ENCODE data around the gene ASAP2. TPM values are rescaled to one million over a fixed set of nuclear protein-coding genes. Genes with fewer than 3 reads are reported as not detected.

Gene ASAP2
- polyA plus RNA-seq, 4 donors = 10.8 to 21.9 (median 13.8) TPM

- no peak for DNase-seq
- Histone ChIP-seq H3K9me3 (ENCODE audit: control insufficient read depth in 2 of 2, insufficient read depth in 1 of 2, low read depth in 1 of 2, low read length in 1 of 2) (no peaks in the 10 kb centered on the region), H3K4me1 (ENCODE audit: control insufficient read depth in 3 of 3, insufficient read depth in 2 of 3, low read depth in 1 of 3, low read length in 2 of 3) (peaks cover 0 to 18% (median 3%) of the 10 kb centered on the region in 3 donors), H3K4me3 (ENCODE audit: low read depth in 1 of 3, low read length in 3 of 3) (no peak overlapping the region), H3K36me3 (ENCODE audit: control insufficient read depth in 3 of 3, insufficient read depth in 2 of 3, low read depth in 1 of 3, low read length in 3 of 3) (no peaks in the 10 kb centered on the region), H3K27ac (ENCODE audit: low read depth in 1 of 3, low read length in 2 of 3) (peak overlapping the region in 1 of 3 donors; percentile 68), H3K27me3 (ENCODE audit: control insufficient read depth in 3 of 3, insufficient read depth in 3 of 3, low read length in 3 of 3) (no peaks in the 10 kb centered on the region)
- WGBS, 3 donors = 64 to 83% (median 75%) methylated on average over 6 of the region's 6 CpGs
- FAIRE-seq = no peak
Measured at GRCh38 chr2:9236867-9237266, 30.3 kb downstream of the ASAP2 start.

- no peak overlapping the region for H3K27ac ChIP-seq (ENCODE audit: low read depth in 1 of 3, low read length in 2 of 3)
- H3K36me3 ChIP-seq (ENCODE audit: control insufficient read depth in 3 of 3, insufficient read depth in 2 of 3, low read depth in 1 of 3, low read length in 3 of 3) = no peaks in the 10 kb centered on the region
- 89 to 96% (median 90%) methylated on average over 5 of the region's 5 CpGs for WGBS, 3 donors
- peaks cover 0 to 18% (median 3%) of the 10 kb centered on the region in 3 donors for H3K4me1 ChIP-seq (ENCODE audit: control insufficient read depth in 3 of 3, insufficient read depth in 2 of 3, low read depth in 1 of 3, low read length in 2 of 3)
- DNase-seq (no peak), FAIRE-seq (no peak)
- no peaks in the 10 kb centered on the region for H3K9me3 ChIP-seq (ENCODE audit: control insufficient read depth in 2 of 2, insufficient read depth in 1 of 2, low read depth in 1 of 2, low read length in 1 of 2)
- no peaks in the 10 kb centered on the region for H3K27me3 ChIP-seq (ENCODE audit: control insufficient read depth in 3 of 3, insufficient read depth in 3 of 3, low read length in 3 of 3)
- H3K4me3 ChIP-seq (ENCODE audit: low read depth in 1 of 3, low read length in 3 of 3) = no peak overlapping the region
Measured at GRCh38 chr2:9237831-9238230, 31.2 kb downstream of the ASAP2 start.

GRCh38 chr2:9238591-9239326 lies 32.1 kb downstream of the ASAP2 start:
- Histone ChIP-seq H3K4me1 (ENCODE audit: control insufficient read depth in 3 of 3, insufficient read depth in 2 of 3, low read depth in 1 of 3, low read length in 2 of 3) (peaks cover 0 to 18% (median 3%) of the 10 kb centered on the region in 3 donors), H3K27me3 (ENCODE audit: control insufficient read depth in 3 of 3, insufficient read depth in 3 of 3, low read length in 3 of 3) (no peaks in the 10 kb centered on the region), H3K4me3 (ENCODE audit: low read depth in 1 of 3, low read length in 3 of 3) (no peak overlapping the region), H3K27ac (ENCODE audit: low read depth in 1 of 3, low read length in 2 of 3) (no peak overlapping the region), H3K36me3 (ENCODE audit: control insufficient read depth in 3 of 3, insufficient read depth in 2 of 3, low read depth in 1 of 3, low read length in 3 of 3) (no peaks in the 10 kb centered on the region), H3K9me3 (ENCODE audit: control insufficient read depth in 2 of 2, insufficient read depth in 1 of 2, low read depth in 1 of 2, low read length in 1 of 2) (no peaks in the 10 kb centered on the region)
- DNase-seq (no peak), FAIRE-seq (no peak)
- WGBS, 3 donors = 77 to 90% (median 88%) methylated on average over 7 of the region's 7 CpGs

- DNase-seq (no peak), FAIRE-seq (no peak)
- H3K4me1 ChIP-seq (ENCODE audit: control insufficient read depth in 3 of 3, insufficient read depth in 2 of 3, low read depth in 1 of 3, low read length in 2 of 3) = peaks cover 0 to 14% (median 5%) of the 10 kb centered on the region in 3 donors
Measured at GRCh38 chr2:9239616-9240015, 33.0 kb downstream of the ASAP2 start.

GRCh38 chr2:9240745-9241144 lies 34.1 kb downstream of the ASAP2 start:
- peaks cover 5 to 7% (median 5%) of the 10 kb centered on the region in 3 donors for H3K4me1 ChIP-seq (ENCODE audit: control insufficient read depth in 3 of 3, insufficient read depth in 2 of 3, low read depth in 1 of 3, low read length in 2 of 3)
- H3K4me3 ChIP-seq (ENCODE audit: low read depth in 1 of 3, low read length in 3 of 3) = no peak overlapping the region
- no peak overlapping the region for H3K27ac ChIP-seq (ENCODE audit: low read depth in 1 of 3, low read length in 2 of 3)
- DNase-seq = peak in 1 of 2 donors; percentile 49
- 51 to 67% (median 59%) methylated on average over 4 of the region's 4 CpGs for WGBS, 3 donors
- no peak for FAIRE-seq
- H3K27me3 ChIP-seq (ENCODE audit: control insufficient read depth in 3 of 3, insufficient read depth in 3 of 3, low read length in 3 of 3) = no peaks in the 10 kb centered on the region
- no peaks in the 10 kb centered on the region for H3K36me3 ChIP-seq (ENCODE audit: control insufficient read depth in 3 of 3, insufficient read depth in 2 of 3, low read depth in 1 of 3, low read length in 3 of 3)
- H3K9me3 ChIP-seq (ENCODE audit: control insufficient read depth in 2 of 2, insufficient read depth in 1 of 2, low read depth in 1 of 2, low read length in 1 of 2) = no peaks in the 10 kb centered on the region

More at GRCh38 chr2:9239616-9240015, 33.0 kb downstream of the ASAP2 start:
- Histone ChIP-seq H3K4me3 (ENCODE audit: low read depth in 1 of 3, low read length in 3 of 3) (no peak overlapping the region), H3K27ac (ENCODE audit: low read depth in 1 of 3, low read length in 2 of 3) (no peak overlapping the region), H3K9me3 (ENCODE audit: control insufficient read depth in 2 of 2, insufficient read depth in 1 of 2, low read depth in 1 of 2, low read length in 1 of 2) (no peaks in the 10 kb centered on the region), H3K36me3 (ENCODE audit: control insufficient read depth in 3 of 3, insufficient read depth in 2 of 3, low read depth in 1 of 3, low read length in 3 of 3) (no peaks in the 10 kb centered on the region), H3K27me3 (ENCODE audit: control insufficient read depth in 3 of 3, insufficient read depth in 3 of 3, low read length in 3 of 3) (no peaks in the 10 kb centered on the region)
- 95 to 99% (median 96%) methylated on average over 5 of the region's 5 CpGs for WGBS, 3 donors

GRCh38 chr2:9241233-9241632 lies 34.6 kb downstream of the ASAP2 start:
- WGBS, 3 donors = 92 to 98% (median 95%) methylated on average over 6 of the region's 6 CpGs
- no peaks in the 10 kb centered on the region for H3K9me3 ChIP-seq (ENCODE audit: control insufficient read depth in 2 of 2, insufficient read depth in 1 of 2, low read depth in 1 of 2, low read length in 1 of 2)
- DNase-seq = no peak
- H3K4me1 ChIP-seq (ENCODE audit: control insufficient read depth in 3 of 3, insufficient read depth in 2 of 3, low read depth in 1 of 3, low read length in 2 of 3) = peaks cover 4 to 10% (median 6%) of the 10 kb centered on the region in 3 donors
- H3K27ac ChIP-seq (ENCODE audit: low read depth in 1 of 3, low read length in 2 of 3) = no peak overlapping the region
- no peaks in the 10 kb centered on the region for H3K36me3 ChIP-seq (ENCODE audit: control insufficient read depth in 3 of 3, insufficient read depth in 2 of 3, low read depth in 1 of 3, low read length in 3 of 3)
- H3K27me3 ChIP-seq (ENCODE audit: control insufficient read depth in 3 of 3, insufficient read depth in 3 of 3, low read length in 3 of 3) = no peaks in the 10 kb centered on the region
- H3K4me3 ChIP-seq (ENCODE audit: low read depth in 1 of 3, low read length in 3 of 3) = no peak overlapping the region
- FAIRE-seq = no peak

- H3K9me3 ChIP-seq (ENCODE audit: control insufficient read depth in 2 of 2, insufficient read depth in 1 of 2, low read depth in 1 of 2, low read length in 1 of 2) = no peaks in the 10 kb centered on the region
- H3K4me3 ChIP-seq (ENCODE audit: low read depth in 1 of 3, low read length in 3 of 3) = no peak overlapping the region
- FAIRE-seq = no peak
- no peak overlapping the region for H3K27ac ChIP-seq (ENCODE audit: low read depth in 1 of 3, low read length in 2 of 3)
- H3K27me3 ChIP-seq (ENCODE audit: control insufficient read depth in 3 of 3, insufficient read depth in 3 of 3, low read length in 3 of 3) = no peaks in the 10 kb centered on the region
- peaks cover 11 to 24% (median 23%) of the 10 kb centered on the region in 3 donors for H3K4me1 ChIP-seq (ENCODE audit: control insufficient read depth in 3 of 3, insufficient read depth in 2 of 3, low read depth in 1 of 3, low read length in 2 of 3)
- no peaks in the 10 kb centered on the region for H3K36me3 ChIP-seq (ENCODE audit: control insufficient read depth in 3 of 3, insufficient read depth in 2 of 3, low read depth in 1 of 3, low read length in 3 of 3)
- 88 to 94% (median 92%) methylated on average over 8 of the region's 8 CpGs for WGBS, 3 donors
- DNase-seq = no peak
Measured at GRCh38 chr2:9243357-9243756, 36.7 kb downstream of the ASAP2 start.

GRCh38 chr2:9244985-9245544 lies 38.5 kb downstream of the ASAP2 start:
- FAIRE-seq = no peak
- Histone ChIP-seq H3K4me1 (ENCODE audit: control insufficient read depth in 3 of 3, insufficient read depth in 2 of 3, low read depth in 1 of 3, low read length in 2 of 3) (peaks cover 11 to 37% (median 34%) of the 10 kb centered on the region in 3 donors), H3K4me3 (ENCODE audit: low read depth in 1 of 3, low read length in 3 of 3) (no peak overlapping the region), H3K27me3 (ENCODE audit: control insufficient read depth in 3 of 3, insufficient read depth in 3 of 3, low read length in 3 of 3) (no peaks in the 10 kb centered on the region), H3K36me3 (ENCODE audit: control insufficient read depth in 3 of 3, insufficient read depth in 2 of 3, low read depth in 1 of 3, low read length in 3 of 3) (no peaks in the 10 kb centered on the region), H3K9me3 (ENCODE audit: control insufficient read depth in 2 of 2, insufficient read depth in 1 of 2, low read depth in 1 of 2, low read length in 1 of 2) (no peaks in the 10 kb centered on the region), H3K27ac (ENCODE audit: low read depth in 1 of 3, low read length in 2 of 3) (peak overlapping the region in 2 of 3 donors; percentile 15 to 60)
- WGBS, 3 donors = 39 to 57% (median 40%) methylated on average over 7 of the region's 7 CpGs
- DNase-seq = peak in 1 of 2 donors; percentile 79

Measured in small intestine (tissue), 7 donors.